ENCODE measurements around the gene RANBP17. TPM values are rescaled to one million over a fixed set of nuclear protein-coding genes. Genes with fewer than 3 reads are reported as not detected.
"Not testable (repeated sequence)": the region's sequence is repeated elsewhere in the genome, so short reads cannot be mapped to it uniquely, and the experiment has no call there.

RANBP17 gene
- total RNA-seq, 1 donor from 2014 or later, result 3.9 TPM

DNA sequence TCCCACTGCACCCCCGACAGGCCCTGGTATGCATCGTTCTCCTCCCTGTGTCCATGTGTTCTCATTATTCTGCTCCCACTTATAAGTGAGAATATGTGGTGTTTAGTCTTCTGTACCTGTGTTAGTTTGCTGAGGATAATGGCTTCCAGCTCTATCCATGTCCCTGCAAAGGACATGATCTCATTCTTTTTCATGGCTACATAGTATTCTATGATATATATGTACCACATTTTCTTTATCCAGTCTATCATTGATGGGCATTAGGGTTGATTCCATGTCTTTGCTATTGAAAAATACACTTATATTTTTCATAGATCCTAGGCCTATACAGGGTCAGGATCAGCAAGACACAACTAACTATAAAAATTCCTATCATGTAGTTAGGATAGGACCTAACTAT, 180.1 kb downstream of the RANBP17 start:
- DNase-seq; ATAC-seq; intact Hi-C loops (cut with micrococcal nuclease): not testable (repeated sequence)

DNA sequence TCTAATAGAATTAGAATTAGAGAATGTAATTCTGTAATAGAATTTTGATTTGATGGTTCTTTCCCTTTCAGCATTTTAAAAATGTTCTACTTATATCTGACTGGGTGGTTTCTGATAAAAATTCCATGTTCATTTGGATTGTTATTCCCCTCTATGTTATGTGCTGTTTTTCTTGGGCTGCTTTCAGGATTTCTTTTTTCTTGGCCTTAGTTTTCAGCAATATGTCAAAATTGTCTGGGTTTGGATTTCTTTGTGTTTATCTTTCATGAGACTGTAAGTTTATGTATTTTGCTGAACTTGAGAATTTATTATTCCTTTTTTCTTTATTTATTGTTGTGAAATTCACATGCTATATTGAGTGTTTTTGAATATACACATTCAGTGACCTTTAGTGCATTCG, 189.1 kb downstream of the RANBP17 start:
- ATAC-seq (no peak), DNase-seq (no peak)
- intact Hi-C loops (cut with micrococcal nuclease), result no loop called here

DNA sequence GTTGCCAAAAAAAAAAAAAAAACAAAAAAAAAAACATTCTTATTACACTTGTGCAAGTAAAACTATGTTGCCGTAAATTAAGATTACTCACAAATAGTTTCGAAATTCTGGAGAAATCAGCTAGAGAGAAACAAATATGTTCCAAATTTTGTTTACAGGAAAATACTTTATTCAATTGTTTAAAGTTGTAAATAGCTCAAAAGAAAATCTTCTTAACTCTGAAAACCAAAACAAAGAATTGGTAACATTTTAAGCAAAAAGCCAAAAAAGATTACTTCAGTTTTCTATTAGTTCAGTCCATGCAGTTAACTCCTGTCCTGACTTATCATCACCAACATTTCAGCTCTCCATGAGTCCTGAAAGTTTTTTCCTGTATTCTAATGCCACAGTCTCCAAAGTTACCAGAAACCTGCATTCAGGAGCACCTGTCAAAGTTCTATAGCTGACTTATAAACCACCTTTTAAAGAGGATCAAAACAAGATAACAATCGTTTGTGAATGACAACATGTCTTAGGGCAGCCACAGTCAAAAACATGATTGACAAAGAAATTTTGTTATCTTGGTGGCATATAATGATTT, 194.1 kb downstream of the RANBP17 start:
- ATAC-seq, result no peak
- DNase-seq, result no peak
- intact Hi-C loops (cut with micrococcal nuclease), result no loop called here

DNA sequence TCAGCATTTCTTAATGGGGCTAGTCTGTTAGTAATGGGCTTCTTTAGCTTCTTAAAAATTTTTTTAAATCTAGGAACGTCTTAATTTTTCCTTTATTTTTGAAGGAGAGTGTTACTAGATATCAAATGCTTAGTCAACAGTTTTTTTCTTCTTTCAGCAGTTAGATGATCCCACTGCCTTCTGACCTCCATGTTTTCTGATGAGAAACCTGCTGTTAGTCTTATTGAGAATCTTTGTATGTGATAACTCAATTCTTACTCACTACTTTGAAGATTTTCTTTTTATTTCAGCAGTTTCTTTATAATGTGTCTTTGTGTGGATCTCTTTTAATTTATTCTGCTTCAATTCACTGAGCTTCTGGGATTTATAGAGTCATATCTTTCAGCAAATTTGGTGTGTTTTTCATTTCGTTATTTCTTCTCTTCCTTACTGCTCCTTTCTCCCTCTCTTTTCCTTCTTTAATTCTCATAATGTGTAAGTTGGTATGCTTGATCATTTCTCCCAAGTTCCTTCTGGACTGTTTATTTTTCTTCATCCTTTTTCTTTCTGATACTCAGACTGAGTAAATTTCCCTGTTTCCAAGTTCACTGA, 205.8 kb downstream of the RANBP17 start:
- intact Hi-C loops (cut with micrococcal nuclease), result no loop called here
- DNase-seq (no peak), ATAC-seq (no peak)

DNA sequence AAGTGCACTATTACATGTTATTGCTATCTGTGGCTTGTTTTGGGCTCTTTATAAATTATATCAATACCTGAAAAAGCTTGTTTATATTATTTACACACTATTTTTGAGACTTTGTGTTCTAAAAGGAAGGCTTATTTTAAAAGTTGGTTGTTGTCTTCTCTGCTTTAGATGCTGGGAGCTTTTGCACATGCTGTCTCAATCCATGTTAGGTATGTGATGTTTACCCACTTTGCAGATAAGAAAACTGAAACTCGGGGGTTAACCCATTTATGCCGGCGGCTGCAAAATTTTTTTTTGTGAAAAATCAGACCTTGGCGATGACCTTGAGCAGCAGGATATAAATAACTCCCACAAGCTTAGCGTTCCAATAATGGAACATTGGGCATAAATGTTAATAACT, 212.9 kb downstream of the RANBP17 start:
- intact Hi-C loops (cut with micrococcal nuclease), result no loop called here

DNA sequence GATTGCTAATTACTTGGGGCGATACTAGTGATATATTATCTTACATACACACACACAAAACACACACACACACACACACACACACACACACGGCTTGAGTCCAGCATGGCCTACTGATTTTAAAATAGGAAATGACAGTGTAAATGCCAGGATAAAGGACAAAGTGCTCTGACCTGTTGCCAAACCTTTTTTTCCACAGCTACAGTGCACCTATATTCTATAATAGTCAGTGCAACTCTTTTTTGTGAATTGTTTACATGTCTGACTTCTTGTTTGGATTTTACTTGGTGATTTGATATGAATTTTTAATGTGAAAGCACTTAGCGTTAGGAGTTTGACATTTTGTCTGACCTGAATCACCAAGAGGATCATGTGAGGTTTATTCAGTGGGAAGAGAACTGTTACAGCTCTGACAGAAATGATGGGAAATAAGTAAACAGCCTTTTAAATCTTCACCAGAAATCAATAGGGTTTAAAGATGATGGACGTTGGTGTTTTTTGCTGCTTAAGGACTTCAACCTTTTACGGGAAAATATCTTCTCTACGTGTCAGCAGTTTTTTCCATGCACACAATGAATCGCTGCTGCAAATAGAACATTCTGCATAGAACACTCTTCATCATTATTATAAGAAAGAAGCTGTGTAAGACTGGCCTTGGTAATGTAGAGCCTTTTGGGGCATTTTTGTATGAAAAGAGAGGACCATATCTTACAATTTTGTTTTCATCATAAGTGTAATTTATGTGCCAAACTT, 218.5 kb downstream of the RANBP17 start:
- ATAC-seq, result no peak
- intact Hi-C loops (cut with micrococcal nuclease), result no loop called here

More for the DNA sequence above, 212.9 kb downstream of the RANBP17 start:
- ATAC-seq, result no peak
- DNase-seq, result no peak

DNA sequence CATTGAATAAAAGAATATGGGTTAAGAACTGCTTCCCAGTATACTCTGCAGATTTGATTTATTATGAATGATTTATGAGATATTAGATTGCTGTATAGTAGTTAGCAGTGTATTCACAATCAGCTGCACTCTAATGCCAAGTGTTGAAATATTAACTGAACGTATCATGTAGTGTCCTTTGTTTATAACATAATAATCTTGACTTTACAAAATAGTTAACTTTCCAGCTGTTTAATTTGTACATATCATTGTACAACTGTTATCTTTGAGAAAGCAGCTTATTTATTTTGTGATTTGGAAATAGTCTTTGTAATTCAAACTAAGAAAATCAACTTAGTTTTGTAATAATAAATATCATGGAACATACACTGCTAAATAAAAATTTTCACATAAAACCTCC, 219.5 kb downstream of the RANBP17 start:
- DNase-seq, result no peak
- intact Hi-C loops (cut with micrococcal nuclease), result no loop called here
- no peak for ATAC-seq

More for the DNA sequence above, 218.5 kb downstream of the RANBP17 start:
- DNase-seq, result no peak

DNA sequence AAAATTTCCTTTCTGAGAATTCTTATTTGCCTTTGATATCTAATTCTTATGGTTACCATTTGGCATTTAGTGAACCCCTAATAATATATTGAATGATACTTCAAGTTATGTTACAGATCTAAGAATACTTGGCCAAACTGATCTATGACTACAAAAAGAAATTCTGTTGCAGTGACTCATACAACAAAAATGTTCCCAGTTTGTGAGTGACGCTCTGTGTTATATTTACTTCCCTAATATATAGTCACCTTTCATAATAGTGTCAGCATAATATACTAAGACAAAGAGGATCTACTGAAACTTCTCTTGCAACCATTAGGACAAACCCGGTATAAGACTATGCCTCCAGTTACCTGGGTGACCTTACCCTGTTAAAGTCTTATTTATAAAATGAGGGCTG, 230.4 kb downstream of the RANBP17 start:
- DNase-seq, result no peak
- intact Hi-C loops (cut with micrococcal nuclease), result no loop called here
- ATAC-seq, result no peak

DNA sequence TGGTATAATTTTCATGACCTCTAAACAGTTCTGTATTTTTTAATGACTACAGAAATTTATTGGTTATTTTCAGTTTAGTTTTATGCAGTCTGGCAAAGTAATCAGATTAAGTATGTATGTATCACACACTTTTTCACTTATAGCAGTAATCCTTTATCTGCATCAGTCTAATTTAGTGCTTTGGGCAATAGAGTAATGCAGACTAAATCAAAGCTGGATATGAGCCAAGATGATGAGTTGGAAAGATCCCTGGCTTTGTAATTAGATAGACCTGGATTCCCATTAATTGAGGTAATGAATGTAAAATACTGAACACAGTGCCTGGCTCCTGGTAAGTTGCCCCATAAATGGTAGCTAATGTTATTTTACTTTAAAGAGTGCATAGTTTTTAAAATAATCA, 231.8 kb downstream of the RANBP17 start:
- DNase-seq, result no peak
- ATAC-seq, result no peak
- intact Hi-C loops (cut with micrococcal nuclease), result no loop called here

DNA sequence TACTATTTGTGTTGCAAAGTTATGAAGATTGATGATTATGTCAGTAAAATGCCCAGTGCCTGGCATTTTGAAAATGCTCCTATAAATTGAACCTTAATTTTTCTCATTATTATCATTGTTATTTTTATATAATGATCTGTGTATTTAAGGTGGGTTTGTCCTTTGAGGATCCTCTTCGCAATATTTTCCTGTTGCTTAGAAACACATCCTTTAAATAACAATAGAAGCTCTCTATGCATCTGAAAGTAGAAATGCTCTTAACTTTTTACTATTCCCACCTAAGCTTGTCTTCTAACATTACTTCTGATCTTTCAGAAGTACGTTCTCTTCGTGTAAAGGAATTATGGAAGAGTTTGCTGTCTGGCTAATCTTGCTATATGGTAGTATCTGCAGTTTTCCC, 232.5 kb downstream of the RANBP17 start:
- no peak for DNase-seq
- intact Hi-C loops (cut with micrococcal nuclease), result no loop called here

DNA sequence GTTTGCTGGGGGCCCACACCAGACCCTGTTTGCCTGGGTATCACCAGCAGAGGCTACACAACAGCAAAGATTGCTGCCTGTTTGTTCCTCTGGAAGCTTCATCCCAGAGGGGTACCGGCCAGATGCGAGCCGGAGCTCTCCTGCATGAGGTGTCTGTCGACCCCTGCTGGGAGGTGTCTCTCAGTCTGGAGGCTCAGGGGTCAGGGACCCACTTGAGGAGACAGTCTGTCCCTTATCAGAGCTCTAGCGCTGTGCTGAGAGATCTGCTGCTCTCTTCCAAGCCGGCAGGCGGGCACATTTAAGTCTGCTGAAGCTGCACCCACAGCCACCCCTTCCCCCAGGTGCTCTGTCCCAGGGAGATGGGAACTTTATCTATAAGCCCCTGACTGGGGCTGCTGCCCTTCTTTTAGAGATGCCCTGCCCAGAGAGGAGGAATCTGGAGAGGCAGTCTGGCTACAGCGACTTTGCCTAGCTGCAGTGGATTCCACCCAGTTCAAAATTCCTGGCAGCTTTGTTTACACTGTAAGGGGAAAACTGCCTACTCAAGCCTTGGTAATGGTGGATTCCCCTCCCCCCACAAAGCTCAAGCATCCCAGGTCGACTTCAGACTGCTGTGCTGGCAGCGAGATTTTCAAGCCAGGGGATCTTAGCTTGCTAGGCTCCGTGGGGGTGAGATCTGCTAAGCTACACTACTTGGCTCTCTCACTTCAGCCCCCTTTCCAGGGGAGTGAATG, 241.2 kb downstream of the RANBP17 start:
- ATAC-seq (no peak), DNase-seq (no peak)
- intact Hi-C loops (cut with micrococcal nuclease), result no loop called here

More for the DNA sequence above, 232.5 kb downstream of the RANBP17 start:
- ATAC-seq, result no peak

DNA sequence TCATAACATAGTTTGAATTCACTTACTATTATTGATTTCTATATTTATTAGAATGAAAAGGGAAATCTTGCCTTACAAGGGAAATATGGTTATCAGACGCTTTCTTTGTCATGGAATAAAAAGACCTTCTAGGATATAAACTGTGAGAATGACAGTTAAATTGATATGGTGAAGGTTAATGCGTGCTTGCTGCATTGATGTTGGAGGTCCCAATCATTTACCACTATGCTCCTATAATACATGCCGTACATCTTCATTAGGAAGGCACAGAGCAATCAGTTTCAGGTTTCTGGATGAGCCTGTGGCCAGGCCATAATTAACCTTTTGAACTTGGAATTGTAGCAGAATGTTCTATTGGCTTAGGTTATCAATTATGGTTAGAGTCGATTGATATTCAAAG, 245.9 kb downstream of the RANBP17 start:
- DNase-seq, result no peak
- intact Hi-C loops (cut with micrococcal nuclease), result no loop called here
- ATAC-seq, result no peak

DNA sequence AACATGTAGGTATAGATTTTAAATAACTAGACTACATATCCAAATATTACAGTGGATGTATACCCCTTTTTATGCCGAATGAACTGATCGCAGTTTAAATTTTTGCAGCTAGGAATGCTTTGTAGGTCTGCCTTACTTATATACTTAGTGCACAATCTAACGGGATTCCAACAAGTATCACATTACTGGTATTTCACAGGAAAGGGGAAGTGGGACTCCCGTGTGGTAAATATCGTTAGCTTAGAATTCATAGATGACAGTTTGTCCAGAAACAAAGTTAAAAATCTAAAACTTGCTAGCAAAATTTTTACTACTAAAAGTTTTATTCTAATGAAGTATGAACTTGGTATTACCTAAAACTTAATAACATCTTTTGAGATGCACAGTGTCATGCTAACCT, 253.7 kb downstream of the RANBP17 start:
- intact Hi-C loops (cut with micrococcal nuclease), result no loop called here
- ATAC-seq, result no peak
- DNase-seq, result no peak

DNA sequence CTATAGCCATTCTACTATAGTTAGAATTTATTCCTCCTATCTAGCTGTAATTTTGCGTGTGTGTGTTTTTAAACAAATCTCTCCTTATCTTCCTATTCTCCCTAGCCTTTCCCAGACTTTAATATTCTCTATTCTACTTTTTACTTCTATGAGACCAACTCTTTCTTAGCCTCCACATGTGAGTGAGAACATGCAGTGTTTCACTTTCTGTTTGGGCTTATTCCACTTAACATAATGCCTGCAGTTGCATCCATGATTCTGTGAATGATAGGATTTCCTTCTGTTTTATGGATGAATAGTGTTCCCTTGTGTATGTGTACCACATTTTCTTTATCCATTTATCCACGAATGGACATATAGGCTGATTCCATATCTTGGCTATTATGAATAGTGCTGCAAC, 254.9 kb downstream of the RANBP17 start:
- no peak for ATAC-seq
- intact Hi-C loops (cut with micrococcal nuclease), result no loop called here

DNA sequence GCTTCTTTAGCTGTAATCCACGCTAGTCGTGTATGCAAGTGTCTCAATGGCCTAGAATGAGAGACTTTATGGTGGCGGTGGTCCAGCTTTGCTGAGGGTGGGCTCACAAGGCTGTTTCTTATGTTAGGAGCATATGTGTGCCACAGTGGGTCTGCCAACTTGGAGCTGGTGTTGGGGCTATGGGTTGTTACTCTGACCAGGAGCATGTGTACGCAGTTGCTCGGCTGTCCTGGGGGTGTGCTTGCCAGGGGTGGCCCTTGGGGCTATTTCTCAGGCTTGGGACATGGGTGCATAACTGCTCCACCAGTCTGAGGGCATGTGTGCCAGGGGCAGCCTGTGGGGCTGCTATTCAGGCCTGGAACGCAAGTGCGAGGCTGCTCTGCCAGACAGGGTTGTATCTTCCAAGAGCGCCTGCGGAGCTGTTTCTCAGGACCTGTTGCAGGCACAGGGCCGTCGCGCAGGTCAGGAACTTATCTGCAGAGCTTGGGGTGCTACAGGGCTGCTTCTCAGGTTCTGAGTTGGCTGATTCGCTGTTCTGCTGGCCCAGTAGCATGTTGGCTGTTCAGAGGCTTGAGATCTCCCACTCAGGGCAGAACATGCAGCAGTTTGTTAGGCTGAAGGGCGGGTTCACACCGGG, 259.3 kb downstream of the RANBP17 start:
- no peak for ATAC-seq
- intact Hi-C loops (cut with micrococcal nuclease), result no loop called here
- DNase-seq, result no peak

More for the DNA sequence above, 254.9 kb downstream of the RANBP17 start:
- no peak for DNase-seq

DNA sequence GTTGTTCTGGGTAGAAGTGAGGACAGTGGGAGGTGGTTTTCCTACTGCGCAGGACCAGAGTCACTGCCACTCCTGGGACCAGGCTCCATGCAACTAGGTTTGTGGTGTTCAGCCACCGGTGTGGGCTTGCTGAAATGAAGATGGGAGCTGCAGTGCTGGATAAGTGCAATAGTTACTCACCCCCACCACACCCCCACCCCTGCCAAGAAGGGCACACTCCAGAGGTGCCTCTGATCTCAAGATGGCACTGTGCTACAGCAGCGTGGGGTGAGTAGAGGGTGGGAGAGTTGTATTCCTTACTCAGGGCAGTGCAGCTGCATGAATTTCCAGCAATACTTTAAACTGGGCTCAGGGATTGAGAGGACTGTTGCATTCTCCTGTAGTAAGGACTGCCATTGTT, 259.8 kb downstream of the RANBP17 start:
- no peak for ATAC-seq
- intact Hi-C loops (cut with micrococcal nuclease), result no loop called here

DNA sequence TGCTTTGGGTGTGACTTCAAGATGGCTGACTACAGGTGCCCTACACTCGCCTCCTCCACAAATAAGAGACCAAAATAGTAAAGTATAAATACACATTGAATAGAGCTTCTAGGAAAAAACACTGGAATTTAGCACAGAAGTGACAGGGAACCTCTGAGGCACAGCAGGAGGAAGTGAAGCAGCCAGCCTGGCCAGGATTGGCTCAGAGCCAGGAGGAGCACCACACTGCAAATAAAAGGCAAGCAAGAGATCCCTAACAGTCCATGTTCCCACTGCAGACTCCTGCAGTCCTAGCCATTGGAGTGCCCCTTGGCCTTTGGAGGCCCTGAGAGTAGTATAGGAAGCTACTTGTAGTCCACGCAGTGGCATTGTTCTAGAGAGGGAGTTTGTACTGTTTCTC, 260.6 kb downstream of the RANBP17 start:
- intact Hi-C loops (cut with micrococcal nuclease), result no loop called here

More for the DNA sequence above, 259.8 kb downstream of the RANBP17 start:
- no peak for DNase-seq

DNA sequence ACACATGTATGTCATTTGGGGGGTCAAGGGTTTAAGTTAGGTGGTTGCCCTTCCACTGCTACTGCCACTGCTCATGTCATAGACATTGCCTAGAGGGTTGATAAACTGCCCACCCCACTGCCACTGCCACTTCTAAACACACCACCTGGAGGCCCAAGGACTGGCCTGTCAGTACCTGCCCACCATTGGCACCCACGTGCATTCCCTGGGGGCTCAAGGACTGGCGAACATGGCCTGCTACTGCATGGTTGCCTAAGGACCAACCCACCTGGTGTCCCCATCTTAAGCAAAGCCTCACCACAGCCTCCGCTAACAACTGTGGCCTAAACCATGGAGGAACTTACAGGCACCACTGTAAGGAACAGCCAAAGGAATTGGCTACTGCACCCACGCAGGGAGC, 261.6 kb downstream of the RANBP17 start:
- ATAC-seq (no peak), DNase-seq (no peak)
- intact Hi-C loops (cut with micrococcal nuclease), result no loop called here

More for the DNA sequence above, 260.6 kb downstream of the RANBP17 start:
- DNase-seq (peak; percentile 39), ATAC-seq (no peak)

DNA sequence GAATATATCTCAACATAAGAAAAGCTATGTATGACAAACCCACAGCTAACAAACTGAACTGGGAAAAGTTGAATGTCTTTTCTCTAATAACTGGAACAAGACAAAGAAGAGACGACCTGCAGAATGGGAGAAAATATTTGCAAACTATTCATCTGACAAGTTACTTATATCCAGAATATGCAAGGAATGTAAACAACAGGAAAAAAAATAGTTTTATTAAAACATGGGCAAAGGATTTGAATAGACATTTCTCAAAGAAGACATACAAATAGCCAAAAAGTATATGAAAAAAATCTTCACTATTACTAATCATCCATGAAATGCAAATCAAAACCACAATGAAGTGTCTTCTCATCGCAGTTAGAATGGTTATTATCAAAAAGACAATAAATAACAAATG, 265.5 kb downstream of the RANBP17 start:
- no peak for DNase-seq
- no peak for ATAC-seq
- intact Hi-C loops (cut with micrococcal nuclease), result no loop called here

DNA sequence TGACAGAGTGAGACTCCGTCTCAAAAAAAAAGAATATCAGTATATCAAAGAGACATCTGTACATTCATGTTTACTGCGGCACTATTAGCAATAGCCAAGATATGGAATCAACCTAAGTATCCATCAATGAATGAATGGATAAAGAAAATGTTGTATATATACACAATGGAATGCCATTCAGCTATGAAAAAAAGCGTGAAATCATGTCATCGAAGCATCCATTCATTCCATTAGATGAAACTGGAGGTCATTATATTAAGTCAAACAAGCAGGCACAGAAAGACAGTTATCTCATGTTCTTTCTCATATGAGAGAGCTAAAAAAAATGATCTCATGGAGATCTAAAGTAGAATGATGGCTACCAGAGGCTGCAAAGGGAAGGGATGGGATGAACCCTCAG, 266.3 kb downstream of the RANBP17 start:
- no peak for ATAC-seq
- no peak for DNase-seq
- intact Hi-C loops (cut with micrococcal nuclease), result no loop called here
